NB4 (cell line): ENCODE data around the gene GBGT1.

Source experiments
- DNase-seq: peaks from one replicate; pipeline ENCODE4 v3.0.0; 2010; ENCODE audit warnings: low read depth
- H3K4me3 ChIP-seq: one replicate; pipeline ENCODE4 v1.5.1; 2011; ENCODE audit warnings: mild to moderate bottlenecking, low read depth, low read length, moderate library complexity
- MYC ChIP-seq: IDR thresholded peaks from 2 replicates; pipeline ENCODE4 v1.6.1; 2011; ENCODE audit warnings: low read depth, low read length
- POLR2A ChIP-seq: IDR thresholded peaks from 2 replicates; pipeline ENCODE4 v1.6.1; 2011; ENCODE audit warnings: mild to moderate bottlenecking; ENCODE audit not compliant: insufficient read length; ENCODE audit errors: extremely low read depth
- TF ChIP-seq, protein P1 (sequence below): IDR thresholded peaks from 2 replicates; pipeline ENCODE4 v1.6.1; 2011; ENCODE audit warnings: low read depth, low read length
- TF ChIP-seq, protein P2 (sequence below): IDR thresholded peaks from one replicate; pipeline ENCODE4 v1.5.1; 2012; ENCODE audit warnings: low read depth, low read length

The GBGT1 gene

DNA sequence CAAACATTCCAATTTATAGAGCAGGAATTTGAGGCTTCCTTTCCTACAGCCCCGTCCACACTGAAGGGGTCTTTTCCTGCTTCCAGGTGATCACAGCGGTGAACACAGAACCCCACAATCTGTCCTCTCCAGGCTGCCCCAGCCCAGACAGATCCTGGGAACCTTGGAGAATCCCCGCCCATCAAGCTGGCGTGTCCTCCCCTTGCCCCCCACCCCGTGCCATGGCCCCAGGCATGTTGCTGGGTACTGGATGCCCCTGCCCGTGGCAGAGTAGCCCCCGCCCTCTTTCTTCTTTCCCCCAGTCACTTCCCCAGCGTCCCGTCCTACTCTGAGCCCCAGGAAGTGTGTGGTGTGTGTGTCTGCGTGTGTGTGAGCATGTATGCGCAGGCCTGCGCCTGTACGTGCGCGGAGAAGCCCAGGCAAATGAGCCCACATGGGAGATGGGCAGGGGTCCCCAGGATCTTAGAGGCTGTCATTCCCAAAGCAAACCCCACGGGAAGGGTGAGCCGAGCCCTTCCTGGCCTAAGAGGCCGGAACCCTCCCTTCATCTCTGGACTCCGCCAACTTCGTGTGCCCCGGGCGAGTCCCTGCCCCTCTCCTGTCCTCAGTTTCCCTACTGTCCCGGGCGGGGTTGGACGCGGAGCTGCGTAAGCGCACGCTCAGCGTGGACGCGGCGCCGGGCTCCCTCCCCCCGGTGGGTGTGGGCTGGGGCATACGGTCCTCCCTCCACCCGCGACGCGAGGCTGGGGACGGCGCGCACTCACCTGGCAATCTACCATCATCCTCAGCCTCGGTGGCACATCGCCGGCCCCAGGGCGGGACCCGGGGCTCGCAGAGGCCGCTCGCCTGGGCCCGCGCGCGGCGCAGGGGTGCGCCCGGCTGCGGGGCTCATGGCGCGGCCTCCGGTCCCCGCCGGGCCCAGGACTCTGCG, 15.2 kb downstream of the GBGT1 start:
- H3K4me3 ChIP-seq = peak overlapping the region; percentile 83
- DNase-seq = peak; percentile 71
- TF ChIP-seq POLR2A = no peak
- peak; percentile 9; the same call in 1 of the 2 replicates for TF ChIP-seq MYC
- TF ChIP-seq, protein P1, sequence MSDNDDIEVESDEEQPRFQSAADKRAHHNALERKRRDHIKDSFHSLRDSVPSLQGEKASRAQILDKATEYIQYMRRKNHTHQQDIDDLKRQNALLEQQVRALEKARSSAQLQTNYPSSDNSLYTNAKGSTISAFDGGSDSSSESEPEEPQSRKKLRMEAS = 0 out of 2 replicates have a peak, but pooled peaks have one; percentile 45
- TF ChIP-seq, protein P2, sequence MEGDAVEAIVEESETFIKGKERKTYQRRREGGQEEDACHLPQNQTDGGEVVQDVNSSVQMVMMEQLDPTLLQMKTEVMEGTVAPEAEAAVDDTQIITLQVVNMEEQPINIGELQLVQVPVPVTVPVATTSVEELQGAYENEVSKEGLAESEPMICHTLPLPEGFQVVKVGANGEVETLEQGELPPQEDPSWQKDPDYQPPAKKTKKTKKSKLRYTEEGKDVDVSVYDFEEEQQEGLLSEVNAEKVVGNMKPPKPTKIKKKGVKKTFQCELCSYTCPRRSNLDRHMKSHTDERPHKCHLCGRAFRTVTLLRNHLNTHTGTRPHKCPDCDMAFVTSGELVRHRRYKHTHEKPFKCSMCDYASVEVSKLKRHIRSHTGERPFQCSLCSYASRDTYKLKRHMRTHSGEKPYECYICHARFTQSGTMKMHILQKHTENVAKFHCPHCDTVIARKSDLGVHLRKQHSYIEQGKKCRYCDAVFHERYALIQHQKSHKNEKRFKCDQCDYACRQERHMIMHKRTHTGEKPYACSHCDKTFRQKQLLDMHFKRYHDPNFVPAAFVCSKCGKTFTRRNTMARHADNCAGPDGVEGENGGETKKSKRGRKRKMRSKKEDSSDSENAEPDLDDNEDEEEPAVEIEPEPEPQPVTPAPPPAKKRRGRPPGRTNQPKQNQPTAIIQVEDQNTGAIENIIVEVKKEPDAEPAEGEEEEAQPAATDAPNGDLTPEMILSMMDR = no peak

DNA sequence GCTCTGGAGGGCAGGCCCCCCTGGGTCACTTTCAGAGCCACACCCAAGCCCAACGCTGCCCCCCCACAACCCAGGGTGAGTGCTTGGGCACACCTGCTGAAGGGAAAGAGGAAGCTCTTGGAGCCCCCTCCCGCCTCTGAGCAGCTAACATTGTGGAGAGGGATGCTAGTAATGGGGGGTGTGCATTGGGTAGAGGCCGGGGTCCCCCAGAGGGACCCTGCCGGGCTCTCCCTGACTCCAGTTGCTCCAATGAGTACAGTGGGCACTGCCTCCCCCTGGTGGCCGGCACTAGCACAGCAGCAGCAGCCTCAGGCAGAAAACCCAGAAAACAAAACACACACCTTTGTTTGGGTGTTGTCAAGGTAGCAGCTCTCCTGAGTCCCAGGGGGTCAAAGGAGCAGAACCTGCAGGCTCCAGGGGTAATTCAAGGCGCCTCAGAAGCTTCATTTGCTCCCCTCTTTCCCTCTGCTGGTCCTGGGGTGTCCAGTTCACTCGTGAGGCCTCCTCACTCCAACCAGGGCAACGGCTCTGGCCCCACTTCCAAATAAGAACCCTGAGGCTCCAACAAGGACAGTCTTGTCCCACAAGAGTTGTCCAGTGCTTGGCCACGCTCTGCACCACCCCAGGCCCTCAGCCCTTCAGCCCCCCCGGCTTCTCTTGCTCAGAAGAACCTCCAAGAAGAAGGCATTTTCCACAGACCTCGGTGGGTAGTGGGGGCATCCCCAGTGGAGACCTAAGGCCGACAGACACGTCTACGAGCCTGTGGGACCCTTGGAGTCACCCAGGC, 16.1 kb downstream of the GBGT1 start:
- H3K4me3 ChIP-seq = peak overlapping the region; percentile 83
- TF ChIP-seq, protein P2 = peak; percentile 96
- no peak for TF ChIP-seq POLR2A
- TF ChIP-seq, protein P1 = 0 out of 2 replicates have a peak, but pooled peaks have one; percentile 11
- DNase-seq = peak; percentile 68

DNA sequence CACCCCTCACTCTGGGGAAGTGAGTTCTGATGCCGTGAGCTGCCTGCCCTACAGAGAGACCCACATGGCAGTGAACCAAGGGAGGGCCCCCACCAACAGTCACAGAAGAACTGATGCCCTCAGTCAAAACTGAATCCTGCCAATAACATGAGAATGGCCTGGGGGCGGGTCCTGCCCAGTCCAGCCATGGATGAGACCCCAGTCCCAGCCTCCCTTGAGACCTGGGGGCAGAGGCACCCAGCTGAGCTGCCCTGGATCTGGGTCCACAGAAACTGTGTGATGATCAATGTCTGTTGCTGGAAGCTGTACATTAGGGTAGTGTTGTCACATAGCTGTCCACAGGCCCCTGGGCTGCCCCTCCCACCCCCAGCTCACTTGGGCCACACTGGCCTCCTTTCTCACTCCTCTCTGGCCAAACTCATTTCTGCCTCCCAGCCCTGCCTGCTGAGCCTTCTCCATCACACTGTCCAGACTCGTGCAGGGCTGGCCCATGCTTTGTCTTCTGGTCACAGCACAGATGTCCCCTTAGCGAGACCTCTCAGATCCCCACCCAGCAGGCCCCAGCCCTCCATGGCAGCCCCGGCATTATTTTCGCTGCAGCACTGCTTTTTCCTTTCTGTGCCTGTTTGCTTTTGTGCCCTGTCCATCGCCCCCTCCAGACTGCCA, 16.8 kb downstream of the GBGT1 start:
- TF ChIP-seq, protein P2 = no peak
- TF ChIP-seq, protein P1 = no peak
- TF ChIP-seq MYC (no peak), POLR2A (no peak)
- DNase-seq = no peak
- no peak overlapping the region for H3K4me3 ChIP-seq

DNA sequence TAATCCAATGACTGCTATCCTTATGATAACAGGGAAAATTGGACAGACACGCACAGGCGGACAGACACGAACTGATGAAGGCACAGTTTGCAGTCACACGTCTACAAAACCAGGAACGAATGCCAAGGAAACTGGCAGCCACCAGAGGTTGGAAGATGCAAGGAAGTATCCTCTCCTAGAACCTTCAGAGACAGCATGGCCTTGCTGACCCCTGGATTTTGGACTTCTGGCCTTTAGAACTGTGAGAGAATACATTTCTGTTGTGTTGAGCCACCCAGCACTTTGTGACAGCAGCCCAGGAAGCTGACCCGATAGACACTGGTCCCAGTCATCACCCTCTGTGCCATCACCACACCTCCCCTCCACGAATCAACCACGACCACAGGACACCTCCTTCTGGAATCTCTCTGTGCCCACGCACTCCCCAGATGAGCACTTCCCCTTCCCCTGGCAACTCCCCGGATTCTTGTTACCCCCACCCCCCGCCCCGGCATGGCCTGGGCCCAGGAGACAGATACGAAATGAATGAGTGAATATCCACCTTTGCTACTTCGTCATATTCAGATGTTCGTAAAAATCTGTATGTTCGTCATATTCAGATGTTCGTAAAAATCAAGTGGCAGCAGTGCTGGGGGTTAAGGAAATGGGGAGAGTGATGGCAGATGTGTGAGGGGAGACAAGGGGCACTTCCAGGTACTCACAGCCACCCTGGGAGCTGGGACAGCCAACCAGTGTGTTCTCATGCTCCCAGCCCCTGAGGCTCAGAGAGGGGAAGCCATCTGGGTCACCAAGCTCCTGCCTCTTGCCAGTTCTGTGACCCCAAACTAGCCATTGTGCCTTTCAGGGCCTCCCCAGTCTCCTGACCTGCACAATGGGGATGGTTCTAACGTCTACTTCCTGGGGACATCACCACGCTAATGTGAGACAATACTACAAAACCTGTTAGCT, 18.5 kb downstream of the GBGT1 start:
- DNase-seq = no peak
- TF ChIP-seq POLR2A (no peak), MYC (no peak)
- TF ChIP-seq, protein P2 = no peak
- TF ChIP-seq, protein P1 = no peak
- H3K4me3 ChIP-seq = no peak overlapping the region
